ENCODE measurements around the gene KRT33B. TPM values are rescaled to one million over a fixed set of nuclear protein-coding genes. Genes with fewer than 3 reads are reported as not detected.
"Not testable (repeated sequence)": the region's sequence is repeated elsewhere in the genome, so short reads cannot be mapped to it uniquely, and the experiment has no call there.

The KRT33B gene
- total and polyA plus RNA-seq, 2 of the 8 experiments (the other 6 are each of a cell fraction or from before 2014, with no cell fraction given) = not detected

DNA sequence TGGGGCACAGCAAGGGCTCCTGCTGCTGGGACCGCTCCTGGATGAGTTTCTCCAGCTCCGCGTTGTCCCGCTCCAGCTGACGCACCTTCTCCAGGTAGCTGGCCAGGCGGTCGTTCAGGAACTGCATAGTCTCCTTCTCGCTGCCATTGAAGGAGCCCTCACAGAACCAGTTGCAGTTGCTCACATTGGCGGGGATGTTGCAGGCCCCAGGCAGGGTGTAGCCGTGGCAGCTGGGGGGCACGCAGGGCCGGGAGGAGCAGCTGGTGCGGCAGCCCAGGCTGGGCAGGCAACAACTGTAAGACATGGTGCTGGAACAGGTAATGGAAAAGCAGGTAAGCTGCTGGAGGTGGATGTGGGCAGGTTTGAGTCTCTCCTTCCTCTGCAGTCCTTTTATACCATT, 12.3 kb upstream of the KRT33B start, which contains the start of gene KRT34:
Gene KRT34 (minus strand): TSS at position 364 of the 400 bp plus-strand sequence. CDS start 60 bp downstream, at position 304.
- H2BK12ac ChIP-seq (ENCODE audit: low read depth, low read length); H4K5ac ChIP-seq (ENCODE audit: insufficient read length, low read depth, low read length); H3K14ac ChIP-seq (ENCODE audit: insufficient read length); FAIRE-seq; H3K9me3 ChIP-seq (ENCODE audit: insufficient read depth in 2 of 2, low read depth in 1 of 2, low read length in 1 of 2); H3K4me3 ChIP-seq (ENCODE audit: extremely low read depth in 1 of 4, insufficient read depth in 2 of 4, low read depth in 3 of 4, low read length in 4 of 4); H2AFZ ChIP-seq (ENCODE audit: low read length); H4K20me1 ChIP-seq (replicated peaks in 1 of 2; ENCODE audit: control insufficient read depth in 1 of 2, insufficient read depth in 2 of 2, low read length in 2 of 2); H2BK15ac ChIP-seq (ENCODE audit: low read length); H3K79me2 ChIP-seq (ENCODE audit: control insufficient read depth in 1 of 2, insufficient read depth in 2 of 2, low read length in 2 of 2); H3K9ac ChIP-seq (replicated peaks in 1 of 4; ENCODE audit: extremely low read depth in 1 of 4, low read depth in 3 of 4, low read length in 3 of 4); H3K56ac ChIP-seq (replicated peaks; ENCODE audit: insufficient read length, low read depth, low read length); POLR2A ChIA-PET (ENCODE audit: partially characterized antibody); H2BK20ac ChIP-seq (ENCODE audit: low read length); H3K23ac ChIP-seq (ENCODE audit: insufficient read length); H3K4me2 ChIP-seq (ENCODE audit: insufficient read depth in 1 of 2, low read depth in 2 of 2, low read length in 2 of 2); H3K4me1 ChIP-seq (replicated peaks in 1 of 4; ENCODE audit: control insufficient read depth in 3 of 4, insufficient read depth in 4 of 4, low read length in 3 of 4); H2BK120ac ChIP-seq (replicated peaks; ENCODE audit: low read depth, low read length); H3K23me2 ChIP-seq (ENCODE audit: low read depth, low read length); H3K18ac ChIP-seq (ENCODE audit: extremely low read depth, low read length); DNase-seq (ENCODE audit: low read depth in 1 of 2, low spot score in 2 of 2); H2BK5ac ChIP-seq (ENCODE audit: low read depth, low read length); H3K36me3 ChIP-seq (ENCODE audit: control insufficient read depth in 2 of 4, insufficient read depth in 4 of 4, low read length in 3 of 4); H3K4ac ChIP-seq (replicated peaks; ENCODE audit: insufficient read length, low read depth, low read length); H3K27ac ChIP-seq (ENCODE audit: low read depth, low read length); H4K91ac ChIP-seq (replicated peaks; ENCODE audit: insufficient read length, low read length); H3K79me1 ChIP-seq (ENCODE audit: low read depth, low read length); H3K27me3 ChIP-seq (replicated peaks in 1 of 4; ENCODE audit: control insufficient read depth in 3 of 4, extremely low read depth in 1 of 4, insufficient read depth in 3 of 4, low read length in 3 of 4); H2AK5ac ChIP-seq (ENCODE audit: low read depth, low read length); H4K8ac ChIP-seq (ENCODE audit: extremely low read depth, insufficient read depth, low read length): not testable (repeated sequence)
- 97% methylated on average over 12 of the region's 13 CpGs; no CpG with 5 or more reads in 1 of the 2 experiments for WGBS, 2 experiments (ENCODE audit: extremely low coverage in 1 of 2, insufficient coverage in 1 of 2, insufficient read length in 1 of 2, insufficient replicate concordance in 2 of 2, low coverage in 1 of 2, low lambda C conversion rate in 2 of 2, missing lambda C conversion rate in 1 of 2)
- CTCF ChIA-PET (ENCODE audit: partially characterized antibody) = interaction anchor here (0.6 to 1.7 kb wide), 5 partner anchors 10 to 848 kb away, joined by 3 to 6 read pairs (median 4); no protein-coding TSS in a partner anchor

DNA sequence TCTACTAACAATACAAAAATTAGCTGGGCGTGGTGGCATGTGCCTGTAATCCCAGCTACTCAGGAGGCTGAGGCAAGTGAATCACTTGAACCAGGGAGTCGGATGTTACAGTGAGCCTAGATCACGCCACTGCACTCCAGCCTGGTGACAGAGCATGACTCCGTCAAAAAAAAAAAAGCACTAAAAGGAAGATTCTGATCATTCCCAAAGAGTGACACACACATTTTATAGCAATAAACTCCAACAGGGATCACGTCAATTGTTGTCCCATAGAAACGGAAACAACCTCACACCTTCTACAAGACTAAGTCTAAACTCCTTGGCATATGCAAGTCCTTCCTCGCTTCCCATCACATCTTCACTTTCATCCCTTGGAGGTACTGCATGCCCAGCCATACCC, 10.5 kb upstream of the KRT33B start:
- H4K8ac ChIP-seq (ENCODE audit: extremely low read depth, insufficient read depth, low read length); H3K9me3 ChIP-seq (ENCODE audit: insufficient read depth in 2 of 2, low read depth in 1 of 2, low read length in 1 of 2); H2BK20ac ChIP-seq (ENCODE audit: low read length); H3K27me3 ChIP-seq (replicated peaks in 1 of 4; ENCODE audit: control insufficient read depth in 3 of 4, extremely low read depth in 1 of 4, insufficient read depth in 3 of 4, low read length in 3 of 4); H3K36me3 ChIP-seq (ENCODE audit: control insufficient read depth in 2 of 4, insufficient read depth in 4 of 4, low read length in 3 of 4); H2BK12ac ChIP-seq (ENCODE audit: low read depth, low read length); H3K79me1 ChIP-seq (ENCODE audit: low read depth, low read length); H3K14ac ChIP-seq (ENCODE audit: insufficient read length); H3K4me3 ChIP-seq (ENCODE audit: extremely low read depth in 1 of 4, insufficient read depth in 2 of 4, low read depth in 3 of 4, low read length in 4 of 4); H3K4me2 ChIP-seq (ENCODE audit: insufficient read depth in 1 of 2, low read depth in 2 of 2, low read length in 2 of 2); H4K91ac ChIP-seq (replicated peaks; ENCODE audit: insufficient read length, low read length); H2AFZ ChIP-seq (ENCODE audit: low read length); FAIRE-seq; H3K23me2 ChIP-seq (ENCODE audit: low read depth, low read length); H3K56ac ChIP-seq (replicated peaks; ENCODE audit: insufficient read length, low read depth, low read length); H2BK15ac ChIP-seq (ENCODE audit: low read length); H3K79me2 ChIP-seq (ENCODE audit: control insufficient read depth in 1 of 2, insufficient read depth in 2 of 2, low read length in 2 of 2); H3K4ac ChIP-seq (replicated peaks; ENCODE audit: insufficient read length, low read depth, low read length); H3K23ac ChIP-seq (ENCODE audit: insufficient read length); H3K9ac ChIP-seq (replicated peaks in 1 of 4; ENCODE audit: extremely low read depth in 1 of 4, low read depth in 3 of 4, low read length in 3 of 4); H3K27ac ChIP-seq (ENCODE audit: low read depth, low read length); DNase-seq (ENCODE audit: low read depth in 1 of 2, low spot score in 2 of 2); H2AK5ac ChIP-seq (ENCODE audit: low read depth, low read length); H4K20me1 ChIP-seq (replicated peaks in 1 of 2; ENCODE audit: control insufficient read depth in 1 of 2, insufficient read depth in 2 of 2, low read length in 2 of 2); H3K4me1 ChIP-seq (replicated peaks in 1 of 4; ENCODE audit: control insufficient read depth in 3 of 4, insufficient read depth in 4 of 4, low read length in 3 of 4); H3K18ac ChIP-seq (ENCODE audit: extremely low read depth, low read length); POLR2A ChIA-PET (ENCODE audit: partially characterized antibody); H2BK120ac ChIP-seq (replicated peaks; ENCODE audit: low read depth, low read length); H4K5ac ChIP-seq (ENCODE audit: insufficient read length, low read depth, low read length); H2BK5ac ChIP-seq (ENCODE audit: low read depth, low read length): not testable (repeated sequence)
- 83% methylated on average over 7 of the region's 7 CpGs; no CpG with 5 or more reads in 1 of the 2 experiments for WGBS, 2 experiments (ENCODE audit: extremely low coverage in 1 of 2, insufficient coverage in 1 of 2, insufficient read length in 1 of 2, insufficient replicate concordance in 2 of 2, low coverage in 1 of 2, low lambda C conversion rate in 2 of 2, missing lambda C conversion rate in 1 of 2)
- CTCF ChIA-PET (ENCODE audit: partially characterized antibody) = interaction anchor here (0.6 to 1.4 kb wide), 2 partner anchors 41 to 882 kb away, joined by 3 read pairs; no protein-coding TSS in a partner anchor
